ENCODE measurements around the gene REXO4. TPM values are rescaled to one million over a fixed set of nuclear protein-coding genes. Genes with fewer than 3 reads are reported as not detected.

Gene REXO4
- total RNA-seq, 3 donors from 2014 or later: 18.7 to 26.0 (median 20.1) TPM

DNA sequence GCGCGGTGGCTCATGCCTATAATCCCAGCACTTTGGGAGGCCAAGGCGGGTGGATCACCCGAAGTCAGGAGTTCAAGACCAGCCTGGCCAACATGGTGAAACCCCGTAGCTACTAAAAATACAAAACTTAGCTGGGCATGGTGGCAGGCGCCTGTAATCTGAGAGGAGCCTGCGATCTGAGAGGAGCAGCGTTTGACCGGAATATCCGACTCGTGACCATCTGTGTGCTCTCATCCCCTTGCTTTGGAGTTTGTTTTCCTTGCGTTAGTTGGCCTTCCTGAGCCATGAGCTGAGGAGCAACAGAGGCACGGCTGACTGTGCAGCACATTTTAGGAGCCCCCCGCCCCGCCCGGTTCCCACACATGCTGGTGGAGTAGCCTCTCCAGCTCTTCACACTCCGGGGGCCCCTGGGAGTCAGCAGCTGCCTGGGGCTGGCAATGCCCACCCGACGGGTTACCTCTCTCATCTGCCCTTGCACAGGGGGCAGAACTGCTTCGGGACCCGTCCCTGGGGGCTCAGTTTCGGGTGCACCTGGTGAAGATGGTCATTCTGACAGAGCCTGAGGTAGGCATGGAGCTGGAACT is 7.3 kb upstream of the REXO4 start:
- ATAC-seq: no peak
- H3K4me1 ChIP-seq (ENCODE audit: low read depth): peaks cover 4% of the 10 kb centered on the region

DNA sequence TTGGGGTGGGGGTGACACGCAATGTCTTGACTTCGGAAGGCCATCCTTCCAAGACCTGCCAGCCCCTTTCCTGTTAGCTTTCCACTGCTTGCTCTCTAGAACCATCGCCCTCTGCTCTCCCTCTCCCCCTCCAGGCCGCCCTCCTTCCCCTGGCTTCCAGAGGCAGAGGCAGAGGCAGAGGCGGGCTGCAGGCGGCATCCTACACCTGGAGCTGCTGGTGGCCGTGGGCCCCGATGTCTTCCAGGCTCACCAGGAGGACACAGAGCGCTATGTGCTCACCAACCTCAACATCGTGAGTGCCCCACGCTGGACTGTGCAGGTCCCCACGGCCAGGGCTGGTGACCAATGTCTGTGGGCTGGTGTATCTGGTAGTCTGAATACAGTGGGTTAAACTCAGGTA is 6.4 kb upstream of the REXO4 start:
- TF ChIP-seq, protein P1, sequence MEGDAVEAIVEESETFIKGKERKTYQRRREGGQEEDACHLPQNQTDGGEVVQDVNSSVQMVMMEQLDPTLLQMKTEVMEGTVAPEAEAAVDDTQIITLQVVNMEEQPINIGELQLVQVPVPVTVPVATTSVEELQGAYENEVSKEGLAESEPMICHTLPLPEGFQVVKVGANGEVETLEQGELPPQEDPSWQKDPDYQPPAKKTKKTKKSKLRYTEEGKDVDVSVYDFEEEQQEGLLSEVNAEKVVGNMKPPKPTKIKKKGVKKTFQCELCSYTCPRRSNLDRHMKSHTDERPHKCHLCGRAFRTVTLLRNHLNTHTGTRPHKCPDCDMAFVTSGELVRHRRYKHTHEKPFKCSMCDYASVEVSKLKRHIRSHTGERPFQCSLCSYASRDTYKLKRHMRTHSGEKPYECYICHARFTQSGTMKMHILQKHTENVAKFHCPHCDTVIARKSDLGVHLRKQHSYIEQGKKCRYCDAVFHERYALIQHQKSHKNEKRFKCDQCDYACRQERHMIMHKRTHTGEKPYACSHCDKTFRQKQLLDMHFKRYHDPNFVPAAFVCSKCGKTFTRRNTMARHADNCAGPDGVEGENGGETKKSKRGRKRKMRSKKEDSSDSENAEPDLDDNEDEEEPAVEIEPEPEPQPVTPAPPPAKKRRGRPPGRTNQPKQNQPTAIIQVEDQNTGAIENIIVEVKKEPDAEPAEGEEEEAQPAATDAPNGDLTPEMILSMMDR (IDR thresholded peaks at IDR 0.05): no peak
- H3K4me1 ChIP-seq (ENCODE audit: low read depth): peaks cover 4% of the 10 kb centered on the region
- DNase-seq (no peak), ATAC-seq (no peak)
- H3K9me3 ChIP-seq: no peaks in the 10 kb centered on the region
- no peaks in the 10 kb centered on the region for H3K36me3 ChIP-seq (ENCODE audit: low read depth)
- H3K4me3 ChIP-seq: no peak overlapping the region
- intact Hi-C loops (cut with DNase I, micrococcal nuclease): no loop called here

More for the DNA sequence above, 7.3 kb upstream of the REXO4 start:
- Histone ChIP-seq H3K9me3 (no peaks in the 10 kb centered on the region), H3K4me3 (no peak overlapping the region), H3K36me3 (ENCODE audit: low read depth) (no peaks in the 10 kb centered on the region)
- intact Hi-C loops (cut with DNase I, micrococcal nuclease): no loop called here
- DNase-seq: no peak
- TF ChIP-seq, protein P1 (IDR thresholded peaks at IDR 0.05): no peak

- H3K4me1 ChIP-seq (ENCODE audit: low read depth): peaks cover 7% of the 10 kb centered on the region
- intact Hi-C loops (cut with DNase I, micrococcal nuclease): no loop called here
- DNase-seq (no peak), ATAC-seq (no peak)
- no peaks in the 10 kb centered on the region for H3K36me3 ChIP-seq (ENCODE audit: low read depth)
- H3K4me3 ChIP-seq: no peak overlapping the region
- TF ChIP-seq, protein P1 (IDR thresholded peaks at IDR 0.05): no peak
- H3K9me3 ChIP-seq: no peaks in the 10 kb centered on the region
Measured at GRCh38 chr9:133423216-133423615, 5.4 kb upstream of the REXO4 start.

GRCh38 chr9:133421615-133422542 is 4.1 kb upstream of the REXO4 start, which contains the start of gene ADAMTS13:
Gene ADAMTS13 (plus strand): TSS chr9:133422367. CDS start chr9:133422444, 77 bp downstream.
- intact Hi-C loops (cut with DNase I, micrococcal nuclease): no loop called here
- ATAC-seq (no peak), DNase-seq (no peak)
- Histone ChIP-seq H3K4me1 (ENCODE audit: low read depth) (peaks cover 6% of the 10 kb centered on the region), H3K4me3 (no peak within 1 kb of the TSS), H3K36me3 (ENCODE audit: low read depth) (no peaks in the 10 kb centered on the region), H3K9me3 (no peaks in the 10 kb centered on the region)
- TF ChIP-seq, protein P1 (IDR thresholded peaks at IDR 0.05): no peak

- ATAC-seq (no peak), DNase-seq (no peak)
- Histone ChIP-seq H3K4me3 (no peak overlapping the region), H3K36me3 (ENCODE audit: low read depth) (no peaks in the 10 kb centered on the region), H3K4me1 (ENCODE audit: low read depth) (peaks cover 15% of the 10 kb centered on the region), H3K9me3 (no peaks in the 10 kb centered on the region)
- TF ChIP-seq, protein P1 (IDR thresholded peaks at IDR 0.05): no peak
- intact Hi-C loops (cut with DNase I, micrococcal nuclease): no loop called here
Measured at GRCh38 chr9:133420392-133420827, 2.6 kb upstream of the REXO4 start.

Measured in mucosa of descending colon (tissue), 3 donors.